ENCODE data around the gene OR14A16.

- TF ChIP-seq ZBTB33 (IDR thresholded peaks at IDR 0.05) (no peak), REST (IDR thresholded peaks at IDR 0.05) (no peak), EGR1 (IDR thresholded peaks at IDR 0.05; ENCODE audit: low read depth in 2 of 2) (no peak)
Measured at GRCh38 chr1:247865416-247865815, 41.5 kb upstream of the OR14A16 start.

Measured in liver (tissue), 2 donors.